ENCODE measurements around the gene TMEM14C.

The TMEM14C gene

GRCh38 chr6:10722820-10723566, at the start of gene TMEM14C:
Gene TMEM14C, plus strand, starts transcription at chr6:10723070. Its CDS starts 1,544 bp downstream, at chr6:10724614.
- DNase-seq (ENCODE audit: low read depth in 1 of 2, low spot score in 1 of 2) = peak; percentile 61 to 86

GRCh38 chr6:10676403-10676802, 46.5 kb upstream of the TMEM14C start:
- DNase-seq (ENCODE audit: low read depth in 1 of 2, low spot score in 1 of 2) = no peak

GRCh38 chr6:10678456-10678855, 44.4 kb upstream of the TMEM14C start:
- DNase-seq (ENCODE audit: low read depth in 1 of 2, low spot score in 1 of 2) = no peak

GRCh38 chr6:10681795-10682194, 41.1 kb upstream of the TMEM14C start:
- no peak for DNase-seq (ENCODE audit: low read depth in 1 of 2, low spot score in 1 of 2)

- no peak for DNase-seq (ENCODE audit: low read depth in 1 of 2, low spot score in 1 of 2)
Observed at GRCh38 chr6:10682355-10682988, 40.4 kb upstream of the TMEM14C start.

- no peak for DNase-seq (ENCODE audit: low read depth in 1 of 2, low spot score in 1 of 2)
Observed at GRCh38 chr6:10684618-10685017, 38.3 kb upstream of the TMEM14C start.

GRCh38 chr6:10685092-10685915, 37.6 kb upstream of the TMEM14C start:
- no peak for DNase-seq (ENCODE audit: low read depth in 1 of 2, low spot score in 1 of 2)

GRCh38 chr6:10686901-10687300, 36.0 kb upstream of the TMEM14C start:
- DNase-seq (ENCODE audit: low read depth in 1 of 2, low spot score in 1 of 2) = no peak

GRCh38 chr6:10687582-10687981, 35.3 kb upstream of the TMEM14C start:
- DNase-seq (ENCODE audit: low read depth in 1 of 2, low spot score in 1 of 2) = no peak

GRCh38 chr6:10690651-10691445, 32.0 kb upstream of the TMEM14C start:
- no peak for DNase-seq (ENCODE audit: low read depth in 1 of 2, low spot score in 1 of 2)

- DNase-seq (ENCODE audit: low read depth in 1 of 2, low spot score in 1 of 2) = no peak
Observed at GRCh38 chr6:10692965-10693538, 29.8 kb upstream of the TMEM14C start.

- DNase-seq (ENCODE audit: low read depth in 1 of 2, low spot score in 1 of 2) = peak; percentile 81 to 90
Observed at GRCh38 chr6:10694302-10695085, 28.4 kb upstream of the TMEM14C start, which contains the start of the genes C6orf52 and PAK1IP1. Gene C6orf52, minus strand, starts transcription at chr6:10694616. Its CDS starts 7,066 bp downstream, at chr6:10687550. Gene PAK1IP1, plus strand, starts transcription at chr6:10694972. Its CDS starts 14 bp downstream, at chr6:10694986.

- no peak for DNase-seq (ENCODE audit: low read depth in 1 of 2, low spot score in 1 of 2)
Observed at GRCh38 chr6:10695086-10695657, 27.7 kb upstream of the TMEM14C start.

GRCh38 chr6:10696655-10697054, 26.2 kb upstream of the TMEM14C start:
- no peak for DNase-seq (ENCODE audit: low read depth in 1 of 2, low spot score in 1 of 2)

- DNase-seq (ENCODE audit: low read depth in 1 of 2, low spot score in 1 of 2) = no peak
Observed at GRCh38 chr6:10713962-10714361, 8.9 kb upstream of the TMEM14C start.

- peak in 1 of 2 donors; percentile 32 for DNase-seq (ENCODE audit: low read depth in 1 of 2, low spot score in 1 of 2)
Observed at GRCh38 chr6:10719296-10719963, 3.4 kb upstream of the TMEM14C start.

GRCh38 chr6:10719964-10720264, 3.0 kb upstream of the TMEM14C start:
- no peak for DNase-seq (ENCODE audit: low read depth in 1 of 2, low spot score in 1 of 2)

- DNase-seq (ENCODE audit: low read depth in 1 of 2, low spot score in 1 of 2) = peak in 1 of 2 donors; percentile 9
Observed at GRCh38 chr6:10720265-10720959, 2.5 kb upstream of the TMEM14C start.

Measured in activated CD4-positive, alpha-beta T cell treated with anti-CD3 and anti-CD28 coated beads, Interleukin-2, amount 50 U/mL, for 24 hours (primary cell).